ENCODE data around the gene PLEKHO2.

- TF ChIP-seq, protein P1, sequence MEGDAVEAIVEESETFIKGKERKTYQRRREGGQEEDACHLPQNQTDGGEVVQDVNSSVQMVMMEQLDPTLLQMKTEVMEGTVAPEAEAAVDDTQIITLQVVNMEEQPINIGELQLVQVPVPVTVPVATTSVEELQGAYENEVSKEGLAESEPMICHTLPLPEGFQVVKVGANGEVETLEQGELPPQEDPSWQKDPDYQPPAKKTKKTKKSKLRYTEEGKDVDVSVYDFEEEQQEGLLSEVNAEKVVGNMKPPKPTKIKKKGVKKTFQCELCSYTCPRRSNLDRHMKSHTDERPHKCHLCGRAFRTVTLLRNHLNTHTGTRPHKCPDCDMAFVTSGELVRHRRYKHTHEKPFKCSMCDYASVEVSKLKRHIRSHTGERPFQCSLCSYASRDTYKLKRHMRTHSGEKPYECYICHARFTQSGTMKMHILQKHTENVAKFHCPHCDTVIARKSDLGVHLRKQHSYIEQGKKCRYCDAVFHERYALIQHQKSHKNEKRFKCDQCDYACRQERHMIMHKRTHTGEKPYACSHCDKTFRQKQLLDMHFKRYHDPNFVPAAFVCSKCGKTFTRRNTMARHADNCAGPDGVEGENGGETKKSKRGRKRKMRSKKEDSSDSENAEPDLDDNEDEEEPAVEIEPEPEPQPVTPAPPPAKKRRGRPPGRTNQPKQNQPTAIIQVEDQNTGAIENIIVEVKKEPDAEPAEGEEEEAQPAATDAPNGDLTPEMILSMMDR (IDR thresholded peaks at IDR 0.05) = no peak
- no peak for TF ChIP-seq ZFX (IDR thresholded peaks at IDR 0.05; ENCODE audit: borderline replicate concordance)
Observed at GRCh38 chr15:64862408-64862807, 20.7 kb downstream of the PLEKHO2 start.
